ENCODE data around the gene LRIG3. TPM values are rescaled to one million over a fixed set of nuclear protein-coding genes. Genes with fewer than 3 reads are reported as not detected.
A peak's percentile ranks its signal among the peaks of the same experiment; 100 is the strongest.

Gene LRIG3
- total and polyA plus RNA-seq, 8 donors: 26.8 to 61.1 (median 40.6) TPM

DNA sequence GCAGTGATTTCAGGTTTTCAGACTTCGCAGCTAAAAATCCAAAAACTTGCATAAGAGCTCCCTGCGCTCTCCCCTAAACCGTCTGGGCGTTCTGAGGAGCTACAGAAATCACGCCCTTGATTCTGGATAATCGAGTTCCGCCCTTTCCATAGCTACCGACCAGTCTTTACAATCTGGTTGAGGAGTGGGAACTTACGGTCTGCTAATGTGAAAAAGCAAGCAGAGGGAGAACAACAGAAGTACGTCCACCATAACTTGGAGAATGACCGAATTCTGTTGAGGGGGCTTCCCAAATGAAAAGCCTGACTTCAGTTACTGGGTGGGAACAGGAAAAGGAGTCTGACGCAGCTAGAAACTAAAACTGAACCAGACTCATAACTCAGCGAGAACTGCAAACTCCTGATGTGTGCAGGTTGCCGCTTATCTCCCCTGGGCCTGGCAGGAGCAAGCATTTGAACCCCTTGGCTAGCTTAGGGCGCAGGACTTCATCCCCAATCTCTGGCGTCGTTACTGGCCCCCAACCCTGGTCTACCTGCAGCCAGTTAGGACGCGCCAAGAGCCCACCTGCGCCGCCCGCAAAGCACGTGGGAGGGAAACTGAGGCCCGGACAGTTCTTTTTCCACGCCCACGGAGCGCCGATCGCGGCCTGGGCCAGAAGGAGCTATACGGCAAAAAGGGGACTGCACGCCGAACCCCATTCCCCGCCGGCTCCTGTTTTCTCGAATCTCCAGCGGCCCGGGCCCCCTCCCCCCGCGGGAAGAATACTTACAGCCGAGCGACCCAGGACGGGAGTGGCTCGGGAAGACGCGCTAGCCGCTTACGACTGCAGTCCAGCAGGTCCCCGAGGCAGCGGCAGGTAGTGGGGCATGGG is 838 bp downstream of the LRIG3 start:
- intact Hi-C loops (cut with DNase I): no loop called here
- no peaks in the 10 kb centered on the region for H3K9me3 ChIP-seq
- peak overlapping the region; percentile 86 to 97 for H3K27ac ChIP-seq
- H3K27me3 ChIP-seq: peaks cover 0 to 33% of the 10 kb centered on the region in 2 donors
- TF ChIP-seq, protein P1, sequence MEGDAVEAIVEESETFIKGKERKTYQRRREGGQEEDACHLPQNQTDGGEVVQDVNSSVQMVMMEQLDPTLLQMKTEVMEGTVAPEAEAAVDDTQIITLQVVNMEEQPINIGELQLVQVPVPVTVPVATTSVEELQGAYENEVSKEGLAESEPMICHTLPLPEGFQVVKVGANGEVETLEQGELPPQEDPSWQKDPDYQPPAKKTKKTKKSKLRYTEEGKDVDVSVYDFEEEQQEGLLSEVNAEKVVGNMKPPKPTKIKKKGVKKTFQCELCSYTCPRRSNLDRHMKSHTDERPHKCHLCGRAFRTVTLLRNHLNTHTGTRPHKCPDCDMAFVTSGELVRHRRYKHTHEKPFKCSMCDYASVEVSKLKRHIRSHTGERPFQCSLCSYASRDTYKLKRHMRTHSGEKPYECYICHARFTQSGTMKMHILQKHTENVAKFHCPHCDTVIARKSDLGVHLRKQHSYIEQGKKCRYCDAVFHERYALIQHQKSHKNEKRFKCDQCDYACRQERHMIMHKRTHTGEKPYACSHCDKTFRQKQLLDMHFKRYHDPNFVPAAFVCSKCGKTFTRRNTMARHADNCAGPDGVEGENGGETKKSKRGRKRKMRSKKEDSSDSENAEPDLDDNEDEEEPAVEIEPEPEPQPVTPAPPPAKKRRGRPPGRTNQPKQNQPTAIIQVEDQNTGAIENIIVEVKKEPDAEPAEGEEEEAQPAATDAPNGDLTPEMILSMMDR (IDR thresholded peaks at IDR 0.05): no peak
- DNase-seq (peak in 3 of 4 donors; percentile 43 to 62 (median 61)), ATAC-seq (peak; percentile 36)
- peaks cover 0 to 4% of the 10 kb centered on the region in 2 donors for H3K4me1 ChIP-seq
- H3K36me3 ChIP-seq: no peaks in the 10 kb centered on the region
- peak overlapping the region; percentile 61 to 66 for H3K4me3 ChIP-seq

DNA sequence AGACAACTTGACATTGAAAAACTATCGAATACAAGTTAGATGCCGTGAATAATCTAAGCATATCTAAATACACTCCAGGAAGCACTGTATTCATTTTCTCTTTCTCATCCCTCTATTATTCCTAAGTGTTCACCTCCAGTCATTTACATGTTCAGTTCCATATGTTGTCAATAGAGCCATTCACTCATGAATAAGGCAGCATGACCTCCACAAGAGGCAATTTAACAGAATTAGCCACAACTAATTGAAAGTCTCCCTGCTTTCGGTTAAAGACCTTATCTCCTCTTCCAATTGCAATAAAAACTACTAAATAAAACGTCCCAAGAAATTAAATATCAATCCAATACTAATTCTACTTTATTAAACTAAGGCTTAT is 1.8 kb downstream of the LRIG3 start:
- Histone ChIP-seq H3K4me1 (peaks cover 0 to 10% of the 10 kb centered on the region in 2 donors), H3K27ac (peak overlapping the region; percentile 86 to 97), H3K36me3 (no peaks in the 10 kb centered on the region), H3K4me3 (peak overlapping the region; percentile 61 to 66), H3K27me3 (peaks cover 0 to 33% of the 10 kb centered on the region in 2 donors), H3K9me3 (no peaks in the 10 kb centered on the region)
- TF ChIP-seq, protein P1 (IDR thresholded peaks at IDR 0.05): no peak
- intact Hi-C loops (cut with DNase I): no loop called here
- DNase-seq (no peak), ATAC-seq (no peak)

DNA sequence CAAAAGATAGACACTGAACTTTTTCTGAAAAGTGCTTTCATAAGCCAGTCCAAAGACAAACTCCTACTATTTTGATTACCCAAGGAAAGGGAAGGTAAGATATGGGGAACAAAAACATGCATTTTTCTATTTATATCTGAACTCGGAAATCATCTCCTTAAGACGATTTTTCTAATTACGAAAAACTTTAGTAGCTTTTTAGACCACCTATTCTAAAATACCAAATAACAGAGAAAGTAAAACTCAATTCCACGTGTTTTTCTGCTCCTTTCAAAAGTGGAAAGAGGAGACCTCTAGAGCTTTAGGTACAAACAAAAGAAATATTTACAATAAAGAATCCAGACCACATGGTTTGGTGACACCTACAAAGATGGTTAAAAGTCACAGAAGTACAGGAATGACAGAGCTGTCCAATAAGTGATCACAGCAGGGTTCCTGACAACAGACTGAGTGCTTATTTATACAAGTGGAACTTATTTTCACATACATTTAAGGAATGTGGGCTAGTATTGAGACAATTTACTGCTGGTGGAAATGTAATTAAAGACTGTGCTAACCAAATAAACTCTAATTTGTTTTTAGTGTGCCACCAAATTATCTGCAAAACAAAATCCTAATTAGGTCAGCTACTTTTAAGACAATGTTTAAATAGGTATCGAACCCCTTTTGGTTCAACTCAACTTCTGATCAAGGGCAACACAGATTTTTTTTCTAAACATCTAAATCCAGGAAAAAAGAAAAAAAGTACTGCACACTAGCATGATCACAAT is 2.4 kb downstream of the LRIG3 start:
- H3K4me1 ChIP-seq: peaks cover 0 to 10% of the 10 kb centered on the region in 2 donors
- H3K27ac ChIP-seq: peak overlapping the region; percentile 86 to 97
- H3K4me3 ChIP-seq: peak overlapping the region; percentile 61 to 66
- ATAC-seq: no peak
- TF ChIP-seq, protein P1 (IDR thresholded peaks at IDR 0.05): no peak
- H3K27me3 ChIP-seq: peaks cover 0 to 33% of the 10 kb centered on the region in 2 donors
- no peaks in the 10 kb centered on the region for H3K36me3 ChIP-seq
- intact Hi-C loops (cut with DNase I): no loop called here
- H3K9me3 ChIP-seq: no peaks in the 10 kb centered on the region
- DNase-seq: no peak

DNA sequence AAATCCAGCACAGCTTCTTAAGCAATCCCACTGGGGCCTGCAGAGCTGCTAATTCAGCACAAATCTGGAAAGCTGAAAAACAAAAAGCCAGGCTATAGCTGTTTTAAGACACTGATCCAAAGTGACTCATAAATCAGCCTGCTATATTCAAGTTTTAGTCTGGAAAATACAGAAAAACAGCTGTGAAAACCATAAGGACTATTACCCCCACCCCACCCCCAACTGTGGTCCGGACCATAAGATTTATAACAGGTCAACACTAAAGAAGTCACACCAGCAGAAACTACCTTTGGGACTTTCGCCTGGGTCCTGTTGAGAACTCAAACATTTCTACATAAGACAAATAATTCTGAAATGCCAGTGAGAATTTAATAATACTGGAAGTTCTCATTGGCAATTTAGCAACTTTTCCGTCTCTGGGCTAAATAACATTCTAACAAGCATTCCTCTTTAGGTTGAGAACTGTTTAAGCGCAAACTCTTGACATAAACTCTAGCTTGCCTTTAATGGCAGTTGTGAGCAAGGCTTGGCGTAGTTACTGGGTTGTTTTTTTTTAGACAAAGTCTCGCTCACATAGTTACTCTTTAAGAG is 3.3 kb downstream of the LRIG3 start:
- Histone ChIP-seq H3K27ac (peak overlapping the region; percentile 86 to 97), H3K36me3 (no peaks in the 10 kb centered on the region), H3K4me1 (peaks cover 0 to 10% of the 10 kb centered on the region in 2 donors), H3K9me3 (no peaks in the 10 kb centered on the region), H3K4me3 (peak overlapping the region; percentile 61 to 66), H3K27me3 (peaks cover 0 to 33% of the 10 kb centered on the region in 2 donors)
- ATAC-seq (peak; percentile 10), DNase-seq (peak in 3 of 4 donors; percentile 30 to 85 (median 75))
- intact Hi-C loops (cut with DNase I): no loop called here
- TF ChIP-seq, protein P1 (IDR thresholded peaks at IDR 0.05): no peak
